WERI-Rb-1 (cell line): ENCODE data around the gene MAD1L1.
A peak's percentile ranks its signal among the peaks of the same experiment; 100 is the strongest.

Source experiments
- DNase-seq: peaks from one replicate; pipeline ENCODE4 v3.0.0-alpha.2; 2020
- H3K27ac ChIP-seq: fragments of 250-450 bp; sonication (Bioruptor Pico); 2 replicates; pipeline ENCODE4 v1.5.1; 2020; ENCODE audit warnings: mild to moderate bottlenecking, moderate library complexity
- H3K27me3 ChIP-seq: fragments of 250-450 bp; sonication (Bioruptor Pico); 2 replicates; pipeline ENCODE4 v1.5.1; 2021; ENCODE audit warnings: mild to moderate bottlenecking, low read depth, moderate library complexity; ENCODE audit not compliant: insufficient read depth, severe bottlenecking
- H3K36me3 ChIP-seq: fragments of 250-450 bp; sonication (Bioruptor Pico); 2 replicates; pipeline ENCODE4 v1.5.1; 2020; ENCODE audit warnings: mild to moderate bottlenecking, moderate library complexity
- H3K4me3 ChIP-seq: 2 replicates; pipeline ENCODE4 v1.5.1; 2011; ENCODE audit warnings: low read depth, mild to moderate bottlenecking, control low read depth, low read length
- H3K9me3 ChIP-seq: fragments of 250-450 bp; sonication (Bioruptor Pico); 2 replicates; pipeline ENCODE4 v1.5.1; 2021; ENCODE audit warnings: mild to moderate bottlenecking, moderate library complexity; ENCODE audit not compliant: severe bottlenecking
- CTCF ChIP-seq: IDR thresholded peaks from 2 replicates; pipeline ENCODE4 v1.5.1; 2011; ENCODE audit warnings: low read depth, mild to moderate bottlenecking, control low read depth, inconsistent platforms, low read length

MAD1L1 gene

GRCh38 chr7:1926908-1927306 lies 305.8 kb downstream of the MAD1L1 start:
- H3K9me3 ChIP-seq, result no peaks in the 10 kb centered on the region
- no peak overlapping the region for H3K4me3 ChIP-seq
- H3K27me3 ChIP-seq, result no peaks in the 10 kb centered on the region
- no peak for DNase-seq
- H3K27ac ChIP-seq, result no peak overlapping the region
- no peak for TF ChIP-seq CTCF
- no peaks in the 10 kb centered on the region for H3K36me3 ChIP-seq

GRCh38 chr7:1925973-1926907 lies 306.5 kb downstream of the MAD1L1 start:
- Histone ChIP-seq H3K27me3 (no peaks in the 10 kb centered on the region), H3K36me3 (no peaks in the 10 kb centered on the region), H3K27ac (no peak overlapping the region), H3K9me3 (no peaks in the 10 kb centered on the region), H3K4me3 (no peak overlapping the region)
- DNase-seq, result no peak
- no peak for TF ChIP-seq CTCF

GRCh38 chr7:1925349-1925748 lies 307.4 kb downstream of the MAD1L1 start:
- no peak overlapping the region for H3K27ac ChIP-seq
- TF ChIP-seq CTCF, result peak; percentile 72
- H3K4me3 ChIP-seq, result no peak overlapping the region
- H3K27me3 ChIP-seq, result no peaks in the 10 kb centered on the region
- peak; percentile 79 for DNase-seq
- no peaks in the 10 kb centered on the region for H3K36me3 ChIP-seq
- no peaks in the 10 kb centered on the region for H3K9me3 ChIP-seq

GRCh38 chr7:1924258-1924817 lies 308.4 kb downstream of the MAD1L1 start:
- H3K4me3 ChIP-seq, result no peak overlapping the region
- no peak for DNase-seq

GRCh38 chr7:1923409-1924257 lies 309.1 kb downstream of the MAD1L1 start:
- Histone ChIP-seq H3K4me3 (no peak overlapping the region), H3K27ac (no peak overlapping the region)
- TF ChIP-seq CTCF, result no peak

More at GRCh38 chr7:1924258-1924817, 308.4 kb downstream of the MAD1L1 start:
- Histone ChIP-seq H3K27me3 (no peaks in the 10 kb centered on the region), H3K9me3 (no peaks in the 10 kb centered on the region), H3K27ac (no peak overlapping the region), H3K36me3 (no peaks in the 10 kb centered on the region)
- TF ChIP-seq CTCF, result no peak

More at GRCh38 chr7:1923409-1924257, 309.1 kb downstream of the MAD1L1 start:
- H3K9me3 ChIP-seq, result no peaks in the 10 kb centered on the region
- H3K36me3 ChIP-seq, result no peaks in the 10 kb centered on the region
- H3K27me3 ChIP-seq, result no peaks in the 10 kb centered on the region
- no peak for DNase-seq
